Measurements from ENCODE around the gene TIPIN. TPM values are rescaled to one million over a fixed set of nuclear protein-coding genes. Genes with fewer than 3 reads are reported as not detected.
"Not testable (repeated sequence)": the region's sequence is repeated elsewhere in the genome, so short reads cannot be mapped to it uniquely, and the experiment has no call there.

Gene TIPIN
- polyA plus RNA-seq, 1 of the 3 experiments (the other 2 are of a cell fraction): 5.7 TPM

DNA sequence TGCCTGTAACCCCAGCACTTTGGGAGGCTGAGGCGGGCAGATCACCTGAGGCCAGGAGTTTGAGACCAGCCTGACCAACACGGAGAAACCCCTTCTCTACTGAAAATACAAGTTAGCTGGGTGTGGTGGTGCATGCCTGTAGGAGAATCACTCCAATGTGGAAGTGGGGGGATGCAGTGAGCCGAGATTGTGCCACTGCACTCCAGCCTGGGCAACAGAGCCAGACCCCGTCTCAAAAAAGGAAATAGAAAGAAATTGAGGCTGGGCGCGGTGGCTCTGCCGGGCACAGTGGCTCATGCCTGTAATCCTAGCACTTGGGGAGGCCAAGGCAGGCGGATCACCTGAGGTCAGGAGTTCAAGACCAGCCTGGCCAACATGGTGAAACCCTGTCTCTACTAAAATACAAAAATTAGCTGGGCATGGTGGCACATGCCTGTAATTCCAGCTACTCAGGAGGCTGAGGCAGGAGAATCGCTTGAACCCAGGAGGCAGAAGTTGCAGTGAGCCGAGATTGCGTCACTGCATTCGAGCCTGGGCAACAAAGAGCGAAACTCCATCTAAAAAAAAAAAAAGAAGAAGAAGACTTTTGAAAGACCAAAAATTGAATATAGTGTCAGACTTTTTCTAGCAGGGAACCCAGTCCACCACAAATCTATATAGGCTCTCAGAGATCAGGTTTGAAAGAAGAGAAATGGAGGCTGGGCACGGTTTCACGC is 5.4 kb upstream of the TIPIN start:
- H3K9ac ChIP-seq; H3K4me3 ChIP-seq (ENCODE audit: low read depth in 2 of 2, low read length in 1 of 2); H4K20me1 ChIP-seq (ENCODE audit: insufficient read depth); H3K27ac ChIP-seq (ENCODE audit: low read depth in 2 of 2, low read length in 1 of 2); POLR2A ChIA-PET; H3K36me3 ChIP-seq (replicated peaks in 1 of 2; ENCODE audit: control insufficient read depth in 1 of 2, insufficient read depth in 2 of 2, low read length in 1 of 2); H3K27me3 ChIP-seq (ENCODE audit: insufficient read depth); H3F3A ChIP-seq (replicated peaks; ENCODE audit: insufficient read depth); DNase-seq; H3K4me2 ChIP-seq; H3K9me3 ChIP-seq; H3K9me2 ChIP-seq; H3K4me1 ChIP-seq (ENCODE audit: control insufficient read depth in 1 of 2, insufficient read depth in 2 of 2, low read depth in 1 of 2, low read length in 1 of 2); H3K79me2 ChIP-seq (ENCODE audit: insufficient read depth); H2AFZ ChIP-seq (ENCODE audit: low read depth): not testable (repeated sequence)
- WGBS (ENCODE audit: low lambda C conversion rate): 88% methylated on average over 14 of the region's 15 CpGs
- CTCF ChIA-PET: interaction anchor here (0.5 to 1.3 kb wide), 2 partner anchors 11 to 23 kb away, joined by 3 read pairs; no protein-coding TSS in a partner anchor

DNA sequence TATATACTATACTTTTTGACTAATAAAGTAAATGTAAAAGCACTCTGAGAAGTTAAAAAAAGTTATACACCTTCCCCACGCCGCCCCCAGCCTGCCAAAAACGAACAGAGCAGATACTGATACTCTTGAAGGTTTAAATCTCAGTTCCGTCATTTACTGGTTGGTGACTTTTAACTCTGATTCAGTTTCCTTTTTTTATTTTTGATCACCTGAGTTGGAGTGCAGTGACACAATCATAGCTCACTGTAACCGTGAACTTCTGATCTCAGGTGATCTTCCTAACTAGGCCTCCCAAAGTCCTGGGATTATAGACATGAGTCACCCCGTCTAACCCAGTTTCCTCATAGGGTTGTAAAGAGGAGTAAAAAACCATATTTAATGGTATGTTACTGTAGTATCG is 3.3 kb upstream of the TIPIN start:
- Histone ChIP-seq H3K27me3 (ENCODE audit: insufficient read depth) (no peaks in the 10 kb centered on the region), H3K36me3 (replicated peaks in 1 of 2; ENCODE audit: control insufficient read depth in 1 of 2, insufficient read depth in 2 of 2, low read length in 1 of 2) (no peaks in the 10 kb centered on the region), H3K27ac (ENCODE audit: low read depth in 2 of 2, low read length in 1 of 2) (no peak overlapping the region), H2AFZ (ENCODE audit: low read depth) (no peak overlapping the region), H3K4me2 (no peak overlapping the region), H3K9me3 (no peaks in the 10 kb centered on the region), H3F3A (replicated peaks; ENCODE audit: insufficient read depth) (peaks cover 3% of the 10 kb centered on the region), H3K79me2 (ENCODE audit: insufficient read depth) (peaks cover 13% of the 10 kb centered on the region; the same call in 1 of the 2 replicates), H3K9me2 (no peaks in the 10 kb centered on the region), H4K20me1 (ENCODE audit: insufficient read depth) (no peaks in the 10 kb centered on the region), H3K4me3 (ENCODE audit: low read depth in 2 of 2, low read length in 1 of 2) (no peak overlapping the region), H3K9ac (no peak overlapping the region), H3K4me1 (ENCODE audit: control insufficient read depth in 1 of 2, insufficient read depth in 2 of 2, low read depth in 1 of 2, low read length in 1 of 2) (peaks cover 0 to 3% of the 10 kb centered on the region in 2 experiments; a peak in 1 of 4 replicates)
- DNase-seq: no peak
- no peak for TF ChIP-seq RAD21 (IDR thresholded peaks at IDR 0.05; ENCODE audit: low read length)
- no peak for TF ChIP-seq RFX5 (IDR thresholded peaks at IDR 0.05; ENCODE audit: low read length)
- TF ChIP-seq FOXM1 (IDR thresholded peaks at IDR 0.05; ENCODE audit: low read depth): no peak
- TF ChIP-seq, protein P1, sequence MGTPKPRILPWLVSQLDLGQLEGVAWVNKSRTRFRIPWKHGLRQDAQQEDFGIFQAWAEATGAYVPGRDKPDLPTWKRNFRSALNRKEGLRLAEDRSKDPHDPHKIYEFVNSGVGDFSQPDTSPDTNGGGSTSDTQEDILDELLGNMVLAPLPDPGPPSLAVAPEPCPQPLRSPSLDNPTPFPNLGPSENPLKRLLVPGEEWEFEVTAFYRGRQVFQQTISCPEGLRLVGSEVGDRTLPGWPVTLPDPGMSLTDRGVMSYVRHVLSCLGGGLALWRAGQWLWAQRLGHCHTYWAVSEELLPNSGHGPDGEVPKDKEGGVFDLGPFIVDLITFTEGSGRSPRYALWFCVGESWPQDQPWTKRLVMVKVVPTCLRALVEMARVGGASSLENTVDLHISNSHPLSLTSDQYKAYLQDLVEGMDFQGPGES (IDR thresholded peaks at IDR 0.05; ENCODE audit: low read depth, low read length): no peak
- TF ChIP-seq POLR2AphosphoS5 (IDR thresholded peaks at IDR 0.05; ENCODE audit: low read depth, low read length): no peak
- TF ChIP-seq SIN3A (IDR thresholded peaks at IDR 0.05; ENCODE audit: borderline replicate concordance, low read depth, low read length): no peak
- TF ChIP-seq NFIC (IDR thresholded peaks at IDR 0.05; ENCODE audit: borderline replicate concordance): no peak
- no peak for TF ChIP-seq JUND (IDR thresholded peaks at IDR 0.05)
- no peak for TF ChIP-seq RCOR1 (IDR thresholded peaks at IDR 0.05; ENCODE audit: low read length)
- TF ChIP-seq, protein P2, sequence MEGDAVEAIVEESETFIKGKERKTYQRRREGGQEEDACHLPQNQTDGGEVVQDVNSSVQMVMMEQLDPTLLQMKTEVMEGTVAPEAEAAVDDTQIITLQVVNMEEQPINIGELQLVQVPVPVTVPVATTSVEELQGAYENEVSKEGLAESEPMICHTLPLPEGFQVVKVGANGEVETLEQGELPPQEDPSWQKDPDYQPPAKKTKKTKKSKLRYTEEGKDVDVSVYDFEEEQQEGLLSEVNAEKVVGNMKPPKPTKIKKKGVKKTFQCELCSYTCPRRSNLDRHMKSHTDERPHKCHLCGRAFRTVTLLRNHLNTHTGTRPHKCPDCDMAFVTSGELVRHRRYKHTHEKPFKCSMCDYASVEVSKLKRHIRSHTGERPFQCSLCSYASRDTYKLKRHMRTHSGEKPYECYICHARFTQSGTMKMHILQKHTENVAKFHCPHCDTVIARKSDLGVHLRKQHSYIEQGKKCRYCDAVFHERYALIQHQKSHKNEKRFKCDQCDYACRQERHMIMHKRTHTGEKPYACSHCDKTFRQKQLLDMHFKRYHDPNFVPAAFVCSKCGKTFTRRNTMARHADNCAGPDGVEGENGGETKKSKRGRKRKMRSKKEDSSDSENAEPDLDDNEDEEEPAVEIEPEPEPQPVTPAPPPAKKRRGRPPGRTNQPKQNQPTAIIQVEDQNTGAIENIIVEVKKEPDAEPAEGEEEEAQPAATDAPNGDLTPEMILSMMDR (IDR thresholded peaks at IDR 0.05): no peak
- TF ChIP-seq SMC3 (IDR thresholded peaks at IDR 0.05; ENCODE audit: low read depth, low read length): no peak
- no peak for TF ChIP-seq GABPA (IDR thresholded peaks at IDR 0.05; ENCODE audit: low read depth)
- no peak for TF ChIP-seq EZH2phosphoT487 (IDR thresholded peaks at IDR 0.05; ENCODE audit: borderline replicate concordance, low read depth)
- no peak for TF ChIP-seq FOXJ3 (CRISPR knock-in tag; IDR thresholded peaks at IDR 0.05)
- TF ChIP-seq, protein P3, sequence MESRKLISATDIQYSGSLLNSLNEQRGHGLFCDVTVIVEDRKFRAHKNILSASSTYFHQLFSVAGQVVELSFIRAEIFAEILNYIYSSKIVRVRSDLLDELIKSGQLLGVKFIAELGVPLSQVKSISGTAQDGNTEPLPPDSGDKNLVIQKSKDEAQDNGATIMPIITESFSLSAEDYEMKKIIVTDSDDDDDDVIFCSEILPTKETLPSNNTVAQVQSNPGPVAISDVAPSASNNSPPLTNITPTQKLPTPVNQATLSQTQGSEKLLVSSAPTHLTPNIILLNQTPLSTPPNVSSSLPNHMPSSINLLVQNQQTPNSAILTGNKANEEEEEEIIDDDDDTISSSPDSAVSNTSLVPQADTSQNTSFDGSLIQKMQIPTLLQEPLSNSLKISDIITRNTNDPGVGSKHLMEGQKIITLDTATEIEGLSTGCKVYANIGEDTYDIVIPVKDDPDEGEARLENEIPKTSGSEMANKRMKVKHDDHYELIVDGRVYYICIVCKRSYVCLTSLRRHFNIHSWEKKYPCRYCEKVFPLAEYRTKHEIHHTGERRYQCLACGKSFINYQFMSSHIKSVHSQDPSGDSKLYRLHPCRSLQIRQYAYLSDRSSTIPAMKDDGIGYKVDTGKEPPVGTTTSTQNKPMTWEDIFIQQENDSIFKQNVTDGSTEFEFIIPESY (IDR thresholded peaks at IDR 0.05; ENCODE audit: borderline replicate concordance, low read depth): no peak
- ChIA-PET CTCF (no interaction called here), POLR2A (no interaction called here)
- WGBS (ENCODE audit: low lambda C conversion rate): 93% methylated on average over 7 of the region's 7 CpGs
